Osteoblast (primary cell): Measurements from ENCODE around the gene MIGA2. TPM values are rescaled to one million over a fixed set of nuclear protein-coding genes. Genes with fewer than 3 reads are reported as not detected.

Source experiments
- DNase-seq: peaks from one replicate; pipeline ENCODE4 v3.0.0; 2011; ENCODE audit warnings: low spot score, mixed read lengths; ENCODE audit not compliant: insufficient read length; ENCODE audit errors: missing footprints
- H2AFZ ChIP-seq: 2 replicates; pipeline ENCODE4 v1.6.0; 2011; ENCODE audit warnings: mild to moderate bottlenecking, low read length
- H3K27ac ChIP-seq: 2 replicates; pipeline ENCODE4 v1.5.1; 2011; ENCODE audit warnings: mild to moderate bottlenecking, low read depth, low read length, moderate library complexity
- H3K27me3 ChIP-seq: 2 replicates; pipeline ENCODE4 v1.6.0; 2012; ENCODE audit warnings: mild to moderate bottlenecking, control low read depth, inconsistent platforms, low read length, moderate library complexity; ENCODE audit not compliant: insufficient read depth
- H3K36me3 ChIP-seq: 2 replicates; pipeline ENCODE4 v1.5.1; 2011; ENCODE audit warnings: mild to moderate bottlenecking, low read length, control low read depth, moderate library complexity; ENCODE audit not compliant: insufficient read depth
- H3K4me1 ChIP-seq: 2 replicates; pipeline ENCODE4 v1.5.1; 2011; ENCODE audit warnings: mild to moderate bottlenecking, low read length, control low read depth, moderate library complexity; ENCODE audit not compliant: insufficient read depth
- H3K4me2 ChIP-seq: 2 replicates; pipeline ENCODE4 v1.6.0; 2011; ENCODE audit warnings: mild to moderate bottlenecking, low read length; ENCODE audit not compliant: insufficient read depth
- H3K4me3 ChIP-seq: fragments of 200-600 bp; sonication (generic); 3 replicates; pipeline ENCODE4 v1.5.1; 2012; ENCODE audit warnings: mild to moderate bottlenecking, low read length, inconsistent platforms; ENCODE audit not compliant: insufficient read depth
- H3K79me2 ChIP-seq: 2 replicates; pipeline ENCODE4 v1.6.0; 2012; ENCODE audit warnings: mild to moderate bottlenecking, low read length, control low read depth, inconsistent platforms; ENCODE audit not compliant: insufficient read depth
- H3K9me3 ChIP-seq: 2 replicates; pipeline ENCODE4 v1.5.1; 2011; ENCODE audit warnings: low read depth, low read length, control low read depth
- H4K20me1 ChIP-seq: 2 replicates; pipeline ENCODE4 v1.6.0; 2012; ENCODE audit warnings: mild to moderate bottlenecking, low read length, control low read depth; ENCODE audit not compliant: insufficient read depth
- total RNA-seq: library from RNA; depleted of rRNA; stranded (reverse); fragments of >200 nt; gene quantifications from 2 replicates; pipeline ENCODE4 v1.2.3, GENCODE V29; 2012
- TF ChIP-seq, protein P1 (sequence below): IDR thresholded peaks from 2 replicates; pipeline ENCODE4 v1.5.1; 2011; ENCODE audit warnings: mild to moderate bottlenecking, low read depth, low read length, moderate library complexity; ENCODE audit errors: extremely low read depth

The MIGA2 gene
- total RNA-seq, 1 donor: 22.4 TPM

DNA sequence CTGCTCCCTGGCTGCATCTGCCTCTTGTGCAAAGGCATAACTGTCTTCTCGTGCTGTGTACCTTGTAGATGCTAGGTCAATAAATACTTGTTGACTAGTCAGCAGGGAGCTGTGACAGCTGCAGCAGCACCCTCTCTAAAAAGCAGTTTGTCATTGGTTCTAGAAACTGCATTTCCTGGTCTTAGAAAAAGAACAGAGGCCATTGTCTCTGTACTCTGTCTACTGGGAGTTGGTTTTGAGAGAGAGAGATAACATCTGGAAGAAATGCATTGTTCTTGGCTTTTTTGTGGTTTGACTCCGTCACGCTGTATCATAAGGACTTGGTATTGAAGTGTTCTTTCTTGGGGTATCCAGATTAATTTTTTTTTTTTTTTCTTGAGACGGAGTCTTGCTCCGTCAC lies 40.6 kb upstream of the MIGA2 start:
- TF ChIP-seq, protein P1, sequence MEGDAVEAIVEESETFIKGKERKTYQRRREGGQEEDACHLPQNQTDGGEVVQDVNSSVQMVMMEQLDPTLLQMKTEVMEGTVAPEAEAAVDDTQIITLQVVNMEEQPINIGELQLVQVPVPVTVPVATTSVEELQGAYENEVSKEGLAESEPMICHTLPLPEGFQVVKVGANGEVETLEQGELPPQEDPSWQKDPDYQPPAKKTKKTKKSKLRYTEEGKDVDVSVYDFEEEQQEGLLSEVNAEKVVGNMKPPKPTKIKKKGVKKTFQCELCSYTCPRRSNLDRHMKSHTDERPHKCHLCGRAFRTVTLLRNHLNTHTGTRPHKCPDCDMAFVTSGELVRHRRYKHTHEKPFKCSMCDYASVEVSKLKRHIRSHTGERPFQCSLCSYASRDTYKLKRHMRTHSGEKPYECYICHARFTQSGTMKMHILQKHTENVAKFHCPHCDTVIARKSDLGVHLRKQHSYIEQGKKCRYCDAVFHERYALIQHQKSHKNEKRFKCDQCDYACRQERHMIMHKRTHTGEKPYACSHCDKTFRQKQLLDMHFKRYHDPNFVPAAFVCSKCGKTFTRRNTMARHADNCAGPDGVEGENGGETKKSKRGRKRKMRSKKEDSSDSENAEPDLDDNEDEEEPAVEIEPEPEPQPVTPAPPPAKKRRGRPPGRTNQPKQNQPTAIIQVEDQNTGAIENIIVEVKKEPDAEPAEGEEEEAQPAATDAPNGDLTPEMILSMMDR: no peak
- Histone ChIP-seq H3K36me3 (peaks cover 84% of the 10 kb centered on the region), H3K4me1 (no peaks in the 10 kb centered on the region), H3K4me2 (no peak overlapping the region), H3K4me3 (no peak overlapping the region), H3K9me3 (no peaks in the 10 kb centered on the region), H3K27me3 (no peaks in the 10 kb centered on the region), H3K27ac (no peak overlapping the region), H4K20me1 (no peaks in the 10 kb centered on the region), H2AFZ (no peak overlapping the region), H3K79me2 (no peaks in the 10 kb centered on the region)
- no peak for DNase-seq

DNA sequence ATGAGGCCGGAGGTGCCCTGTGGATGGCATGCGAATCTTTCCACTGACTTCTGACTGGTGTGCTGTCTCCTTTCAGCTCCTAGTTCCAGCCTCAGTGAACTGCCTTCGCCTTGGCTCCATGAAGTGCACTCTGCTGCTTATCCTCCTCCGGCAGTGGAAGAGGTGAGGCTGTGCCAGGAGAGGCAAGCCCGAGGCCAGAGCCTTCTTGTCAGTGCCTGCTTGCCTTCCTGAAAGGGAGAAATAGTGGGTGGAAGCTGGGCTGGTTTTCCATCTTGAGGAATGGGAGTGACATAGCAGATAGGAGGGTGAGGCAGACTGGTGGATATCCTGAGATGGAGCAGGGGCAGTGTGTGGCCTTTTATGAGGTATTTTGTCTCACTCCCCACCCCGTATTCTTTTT lies 38.0 kb upstream of the MIGA2 start:
- H3K4me2 ChIP-seq: no peak overlapping the region
- no peaks in the 10 kb centered on the region for H3K79me2 ChIP-seq
- H3K27ac ChIP-seq: no peak overlapping the region
- H3K27me3 ChIP-seq: no peaks in the 10 kb centered on the region
- TF ChIP-seq, protein P1: no peak
- no peak for DNase-seq
- peaks cover 81% of the 10 kb centered on the region for H3K36me3 ChIP-seq
- no peaks in the 10 kb centered on the region for H3K9me3 ChIP-seq
- no peak overlapping the region for H2AFZ ChIP-seq
- H3K4me3 ChIP-seq: no peak overlapping the region
- no peaks in the 10 kb centered on the region for H4K20me1 ChIP-seq
- no peaks in the 10 kb centered on the region for H3K4me1 ChIP-seq

DNA sequence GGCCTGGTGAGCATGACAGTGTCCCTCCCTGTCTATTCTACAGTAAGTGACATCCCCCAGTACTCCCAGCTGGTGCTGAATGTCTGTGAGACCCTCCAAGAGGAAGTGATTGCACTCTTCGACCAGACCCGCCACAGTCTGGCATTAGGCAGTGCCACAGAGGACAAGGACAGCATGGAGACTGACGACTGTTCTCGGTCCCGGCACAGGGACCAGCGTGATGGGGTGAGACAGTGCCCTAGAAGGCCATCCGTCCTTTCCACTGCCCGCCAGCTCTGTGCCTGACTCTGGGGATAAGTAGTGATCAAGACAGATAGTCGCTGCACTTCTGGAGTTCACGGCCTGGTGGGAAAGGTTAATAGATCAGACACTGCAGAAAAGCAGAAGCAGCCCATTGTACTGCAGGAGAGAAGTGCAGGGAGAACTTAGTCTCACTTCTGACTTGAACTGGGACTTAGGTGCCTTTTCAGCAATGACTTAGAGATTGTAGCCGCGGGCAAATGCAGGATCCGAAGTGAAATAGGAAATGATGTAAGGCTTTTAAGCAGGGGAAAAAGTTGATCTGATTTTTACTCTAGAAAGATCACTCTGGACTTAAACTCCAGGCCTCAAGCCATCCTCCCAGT lies 36.7 kb upstream of the MIGA2 start:
- TF ChIP-seq, protein P1: no peak
- Histone ChIP-seq H3K4me1 (no peaks in the 10 kb centered on the region), H3K9me3 (no peaks in the 10 kb centered on the region), H3K4me2 (no peak overlapping the region), H3K27me3 (no peaks in the 10 kb centered on the region), H3K79me2 (no peaks in the 10 kb centered on the region), H2AFZ (no peak overlapping the region), H3K4me3 (no peak overlapping the region), H4K20me1 (no peaks in the 10 kb centered on the region), H3K27ac (no peak overlapping the region), H3K36me3 (peaks cover 69% of the 10 kb centered on the region)
- DNase-seq: no peak

DNA sequence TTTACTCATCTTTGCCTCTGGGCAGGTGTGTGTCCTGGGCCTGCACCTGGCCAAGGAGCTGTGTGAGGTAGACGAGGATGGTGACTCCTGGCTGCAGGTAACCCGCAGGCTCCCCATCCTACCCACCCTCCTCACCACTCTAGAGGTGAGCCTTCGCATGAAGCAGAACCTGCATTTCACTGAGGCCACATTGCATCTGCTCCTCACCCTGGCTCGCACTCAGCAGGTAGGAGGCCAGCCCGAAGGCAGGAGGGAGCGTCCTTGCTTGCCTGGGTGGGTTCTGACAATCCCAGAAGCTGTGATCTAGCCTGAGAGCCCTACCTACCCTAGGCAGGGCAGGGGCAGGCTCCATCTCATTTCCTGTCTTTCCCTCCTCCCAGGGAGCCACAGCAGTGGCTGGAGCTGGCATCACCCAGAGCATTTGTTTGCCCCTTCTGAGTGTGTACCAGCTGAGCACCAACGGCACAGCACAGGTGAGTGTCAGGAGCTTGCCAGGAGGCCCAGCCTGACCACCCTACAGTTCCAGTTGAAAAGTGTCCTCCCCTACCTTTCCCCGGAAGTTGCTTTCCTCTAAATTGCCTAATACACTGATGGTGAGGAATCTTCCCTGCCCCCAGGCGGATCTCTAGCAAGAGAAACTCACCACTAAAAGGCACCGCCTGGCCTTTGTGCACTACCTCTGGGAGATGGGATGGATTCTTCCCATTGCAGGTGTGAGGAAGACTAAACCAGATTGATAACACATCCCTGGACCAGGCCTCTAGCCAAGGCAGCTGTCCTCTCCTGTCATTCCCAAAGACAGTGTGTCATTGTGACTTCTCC lies 34.7 kb upstream of the MIGA2 start:
- Histone ChIP-seq H3K9me3 (no peaks in the 10 kb centered on the region), H4K20me1 (peaks cover 3% of the 10 kb centered on the region), H3K36me3 (peaks cover 67% of the 10 kb centered on the region), H2AFZ (no peak overlapping the region), H3K4me1 (no peaks in the 10 kb centered on the region), H3K79me2 (no peaks in the 10 kb centered on the region), H3K27ac (no peak overlapping the region), H3K4me3 (no peak overlapping the region), H3K4me2 (no peak overlapping the region), H3K27me3 (no peaks in the 10 kb centered on the region)
- TF ChIP-seq, protein P1: no peak
- DNase-seq: no peak
